ENCODE data around the gene MANBA. TPM values are rescaled to one million over a fixed set of nuclear protein-coding genes. Genes with fewer than 3 reads are reported as not detected.

The MANBA gene
- polyA plus RNA-seq, 3 donors: 80.8 to 94.4 (median 88.7) TPM

GRCh38 chr4:102807345-102807744, 46.6 kb upstream of the MANBA start:
- Mint-ChIP-seq H3K4me1 (peaks cover 15% of the 10 kb centered on the region), H3K4me3 (no peak overlapping the region), H3K36me3 (peaks cover 61 to 90% of the 10 kb centered on the region in 2 donors), H3K27ac (no peak overlapping the region), H3K27me3 (ENCODE audit: low read depth in 3 of 3) (peaks cover 0 to 2% (median 0%) of the 10 kb centered on the region in 3 donors), H3K9me3 (no peaks in the 10 kb centered on the region)
- Histone ChIP-seq H3K4me2 (replicated peaks; ENCODE audit: extremely low read depth, low read length, poor library complexity, severe bottlenecking) (no peak overlapping the region), H3K27ac (ENCODE audit: low read depth in 1 of 2, low read length in 2 of 2) (no peak overlapping the region), H3K9me3 (replicated peaks in 1 of 2; ENCODE audit: control insufficient read depth in 1 of 2, insufficient read depth in 1 of 2, low read length in 2 of 2) (no peaks in the 10 kb centered on the region), H4K20me1 (ENCODE audit: insufficient read depth, low read length) (peaks cover 100% of the 10 kb centered on the region), H3K79me2 (ENCODE audit: insufficient read depth, low read length) (peaks cover 100% of the 10 kb centered on the region), H3K4me3 (replicated peaks in 1 of 3; ENCODE audit: low read depth in 2 of 3, low read length in 3 of 3) (no peak overlapping the region), H3K4me1 (ENCODE audit: control insufficient read depth in 1 of 2, insufficient read depth in 2 of 2, low read length in 2 of 2) (no peaks in the 10 kb centered on the region), H2AFZ (ENCODE audit: insufficient read depth, low read depth, low read length, poor library complexity, severe bottlenecking) (no peak overlapping the region), H3K9ac (ENCODE audit: insufficient read depth, low read length, poor library complexity, severe bottlenecking) (no peak overlapping the region), H3K27me3 (ENCODE audit: control insufficient read depth in 2 of 2, insufficient read depth in 2 of 2, low read length in 2 of 2) (no peaks in the 10 kb centered on the region), H3K36me3 (replicated peaks in 1 of 2; ENCODE audit: control insufficient read depth in 1 of 2, insufficient read depth in 2 of 2, low read length in 2 of 2) (peaks cover 59 to 96% of the 10 kb centered on the region in 2 donors)
- no peak for TF ChIP-seq CTCF (IDR thresholded peaks at IDR 0.05)
- no peak for DNase-seq
- intact Hi-C loops (cut with micrococcal nuclease): loop anchor here in 1 of 2 donors (10.0 kb wide), 1 partner anchor 63 kb away; no protein-coding TSS in a partner anchor
- no CpG with 5 or more reads among the region's 1 CpG for WGBS (ENCODE audit: insufficient coverage)

- Histone ChIP-seq H3K79me2 (ENCODE audit: insufficient read depth, low read length) (peaks cover 78% of the 10 kb centered on the region), H3K27me3 (ENCODE audit: control insufficient read depth in 2 of 2, insufficient read depth in 2 of 2, low read length in 2 of 2) (no peaks in the 10 kb centered on the region), H2AFZ (ENCODE audit: insufficient read depth, low read depth, low read length, poor library complexity, severe bottlenecking) (no peak overlapping the region), H3K4me2 (replicated peaks; ENCODE audit: extremely low read depth, low read length, poor library complexity, severe bottlenecking) (no peak overlapping the region), H3K27ac (ENCODE audit: low read depth in 1 of 2, low read length in 2 of 2) (no peak overlapping the region), H3K9ac (ENCODE audit: insufficient read depth, low read length, poor library complexity, severe bottlenecking) (no peak overlapping the region), H4K20me1 (ENCODE audit: insufficient read depth, low read length) (peaks cover 100% of the 10 kb centered on the region), H3K4me1 (ENCODE audit: control insufficient read depth in 1 of 2, insufficient read depth in 2 of 2, low read length in 2 of 2) (no peaks in the 10 kb centered on the region), H3K9me3 (replicated peaks in 1 of 2; ENCODE audit: control insufficient read depth in 1 of 2, insufficient read depth in 1 of 2, low read length in 2 of 2) (no peaks in the 10 kb centered on the region), H3K4me3 (replicated peaks in 1 of 3; ENCODE audit: low read depth in 2 of 3, low read length in 3 of 3) (no peak overlapping the region), H3K36me3 (replicated peaks in 1 of 2; ENCODE audit: control insufficient read depth in 1 of 2, insufficient read depth in 2 of 2, low read length in 2 of 2) (peaks cover 93 to 98% of the 10 kb centered on the region in 2 donors)
- Mint-ChIP-seq H3K27ac (no peak overlapping the region), H3K9me3 (no peaks in the 10 kb centered on the region), H3K4me1 (no peaks in the 10 kb centered on the region), H3K36me3 (peaks cover 74 to 84% of the 10 kb centered on the region in 2 donors), H3K4me3 (no peak overlapping the region), H3K27me3 (ENCODE audit: low read depth in 3 of 3) (no peaks in the 10 kb centered on the region)
- WGBS (ENCODE audit: insufficient coverage): 100% methylated on average over 1 of the region's 2 CpGs
- DNase-seq: no peak
- TF ChIP-seq CTCF (IDR thresholded peaks at IDR 0.05): no peak
- intact Hi-C loops (cut with micrococcal nuclease): loop anchor here in 1 of 2 donors (10.0 kb wide), 1 partner anchor 55 kb away; no protein-coding TSS in a partner anchor
These were observed 39.0 kb upstream of the MANBA start for GRCh38 chr4:102799816-102800215.
